Activated CD4-positive, alpha-beta T cell treated with anti-CD3 and anti-CD28 coated beads, Interleukin-10, Interleukin-2, amounts not matched to agents 100 ng/mL and 50 ng/mL, durations not matched to agents 16 hours and 8 hours (primary cell): Measurements from ENCODE around the gene POPDC3.

Source experiments
- DNase-seq: peaks from one replicate; pipeline ENCODE4 v3.0.0-alpha.2; 2020

The POPDC3 gene

GRCh38 chr6:105136431-105137350, 43.1 kb downstream of the POPDC3 start:
- peak; percentile 38 for DNase-seq

- DNase-seq: no peak
Measured at GRCh38 chr6:105135907-105136430, 43.8 kb downstream of the POPDC3 start.

GRCh38 chr6:105135056-105135455, 44.8 kb downstream of the POPDC3 start:
- no peak for DNase-seq

GRCh38 chr6:105122717-105123116, 57.1 kb downstream of the POPDC3 start:
- DNase-seq: no peak

- no peak for DNase-seq
Measured at GRCh38 chr6:105121981-105122380, 57.8 kb downstream of the POPDC3 start.

- DNase-seq: no peak
Measured at GRCh38 chr6:105120570-105120969, 59.2 kb downstream of the POPDC3 start.

- no peak for DNase-seq
Measured at GRCh38 chr6:105116150-105116549, 63.7 kb downstream of the POPDC3 start.

DNA sequence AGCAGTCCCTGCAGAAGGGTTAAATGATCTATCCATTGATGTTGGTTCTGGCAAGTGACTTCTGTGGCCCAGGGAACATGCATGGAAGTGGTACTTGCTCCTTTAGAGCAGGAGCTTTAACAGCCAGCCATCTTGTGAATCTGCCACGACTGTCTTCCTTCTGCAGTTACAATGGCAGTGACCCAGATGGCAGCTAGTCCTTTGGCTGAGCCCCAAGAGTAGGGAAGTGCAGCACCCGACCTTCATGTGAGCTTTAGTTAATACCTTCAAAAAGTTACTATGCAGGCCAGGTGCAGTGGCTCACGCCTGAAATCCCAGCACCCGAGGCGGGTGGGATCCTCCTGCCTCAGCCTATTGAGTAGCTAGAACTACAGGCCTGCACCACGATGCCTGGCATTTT, 66.4 kb downstream of the POPDC3 start:
- DNase-seq: no peak

- no peak for DNase-seq
Measured at GRCh38 chr6:105112577-105112976, 67.2 kb downstream of the POPDC3 start.

- DNase-seq: no peak
Measured at GRCh38 chr6:105111871-105112270, 67.9 kb downstream of the POPDC3 start.

- DNase-seq: no peak
Measured at GRCh38 chr6:105111105-105111504, 68.7 kb downstream of the POPDC3 start.

- DNase-seq: no peak
Measured at GRCh38 chr6:105109955-105110895, 69.6 kb downstream of the POPDC3 start.

- DNase-seq: no peak
Measured at GRCh38 chr6:105108631-105109262, 71.1 kb downstream of the POPDC3 start.
